Measurements from ENCODE around the gene EBF3.

- no peak for TF ChIP-seq CTCF (IDR thresholded peaks at IDR 0.05)
- TF ChIP-seq POLR2AphosphoS5 (IDR thresholded peaks at IDR 0.05) = no peak
- TF ChIP-seq EP300 (IDR thresholded peaks at IDR 0.05) = no peak
- no peak for TF ChIP-seq POLR2A (IDR thresholded peaks at IDR 0.05)
Observed at GRCh38 chr10:129792141-129792540, 171.9 kb downstream of the EBF3 start.
